Activated CD8-positive, alpha-beta memory T cell treated with anti-CD3 and anti-CD28 coated beads for 48 hours (primary cell): ENCODE results near the gene JAK1.

ENCODE experiments used
- DNase-seq, 3 experiments: peaks; one replicate each; pipeline ENCODE4 v3.0.0-alpha.2; 2020; ENCODE audit warnings: low read depth in 2 of 3, low spot score in 2 of 3

JAK1 gene

GRCh38 chr1:64980745-64981600, 14.6 kb upstream of the JAK1 start:
- DNase-seq: no peak

- DNase-seq: no peak
Observed at GRCh38 chr1:64979358-64979757, 13.0 kb upstream of the JAK1 start.

GRCh38 chr1:64976361-64976760, 10.0 kb upstream of the JAK1 start:
- DNase-seq: no peak

GRCh38 chr1:64975740-64976139, 9.4 kb upstream of the JAK1 start:
- DNase-seq: no peak

- no peak for DNase-seq
Observed at GRCh38 chr1:64975127-64975526, 8.8 kb upstream of the JAK1 start.

GRCh38 chr1:64974288-64974825, 8.0 kb upstream of the JAK1 start:
- DNase-seq: no peak

- no peak for DNase-seq
Observed at GRCh38 chr1:64973061-64973647, 6.8 kb upstream of the JAK1 start.

GRCh38 chr1:64969305-64970046, 3.1 kb upstream of the JAK1 start:
- DNase-seq: no peak

- no peak for DNase-seq
Observed at GRCh38 chr1:64967381-64967780, 1.0 kb upstream of the JAK1 start.

GRCh38 chr1:64965366-64966157, 787 bp downstream of the JAK1 start:
- DNase-seq: peak in 2 of 3 experiments; percentile 35 to 36

GRCh38 chr1:64963466-64963865, 2.9 kb downstream of the JAK1 start:
- no peak for DNase-seq

GRCh38 chr1:64962441-64962840, 3.9 kb downstream of the JAK1 start:
- no peak for DNase-seq

GRCh38 chr1:64961923-64962322, 4.4 kb downstream of the JAK1 start:
- no peak for DNase-seq

- no peak for DNase-seq
Observed at GRCh38 chr1:64960731-64961130, 5.6 kb downstream of the JAK1 start.

- no peak for DNase-seq
Observed at GRCh38 chr1:64959986-64960385, 6.4 kb downstream of the JAK1 start.

GRCh38 chr1:64956733-64957441, 9.5 kb downstream of the JAK1 start:
- no peak for DNase-seq

- DNase-seq: no peak
Observed at GRCh38 chr1:64956010-64956640, 10.2 kb downstream of the JAK1 start.

GRCh38 chr1:64955097-64956009, 11.0 kb downstream of the JAK1 start:
- no peak for DNase-seq

GRCh38 chr1:64953241-64953640, 13.1 kb downstream of the JAK1 start:
- no peak for DNase-seq
